HT-29 (cell line): ENCODE results near the gene TRPV6. TPM values are rescaled to one million over a fixed set of nuclear protein-coding genes. Genes with fewer than 3 reads are reported as not detected.
A peak's percentile ranks its signal among the peaks of the same experiment; 100 is the strongest.

Source experiments
- DNase-seq: peaks from one replicate; pipeline ENCODE4 v3.0.0-alpha.2; 2015; ENCODE audit warnings: low spot score
- total RNA-seq: library from RNA; depleted of rRNA; stranded (reverse); fragments of >200 nt; shearing (Covaris generic); gene quantifications from 2 replicates; pipeline ENCODE4 v1.2.3, GENCODE V29; 2014; rRNA removed

TRPV6 gene
- total RNA-seq = 0.55 and 0.56 TPM in 2 replicates

DNA sequence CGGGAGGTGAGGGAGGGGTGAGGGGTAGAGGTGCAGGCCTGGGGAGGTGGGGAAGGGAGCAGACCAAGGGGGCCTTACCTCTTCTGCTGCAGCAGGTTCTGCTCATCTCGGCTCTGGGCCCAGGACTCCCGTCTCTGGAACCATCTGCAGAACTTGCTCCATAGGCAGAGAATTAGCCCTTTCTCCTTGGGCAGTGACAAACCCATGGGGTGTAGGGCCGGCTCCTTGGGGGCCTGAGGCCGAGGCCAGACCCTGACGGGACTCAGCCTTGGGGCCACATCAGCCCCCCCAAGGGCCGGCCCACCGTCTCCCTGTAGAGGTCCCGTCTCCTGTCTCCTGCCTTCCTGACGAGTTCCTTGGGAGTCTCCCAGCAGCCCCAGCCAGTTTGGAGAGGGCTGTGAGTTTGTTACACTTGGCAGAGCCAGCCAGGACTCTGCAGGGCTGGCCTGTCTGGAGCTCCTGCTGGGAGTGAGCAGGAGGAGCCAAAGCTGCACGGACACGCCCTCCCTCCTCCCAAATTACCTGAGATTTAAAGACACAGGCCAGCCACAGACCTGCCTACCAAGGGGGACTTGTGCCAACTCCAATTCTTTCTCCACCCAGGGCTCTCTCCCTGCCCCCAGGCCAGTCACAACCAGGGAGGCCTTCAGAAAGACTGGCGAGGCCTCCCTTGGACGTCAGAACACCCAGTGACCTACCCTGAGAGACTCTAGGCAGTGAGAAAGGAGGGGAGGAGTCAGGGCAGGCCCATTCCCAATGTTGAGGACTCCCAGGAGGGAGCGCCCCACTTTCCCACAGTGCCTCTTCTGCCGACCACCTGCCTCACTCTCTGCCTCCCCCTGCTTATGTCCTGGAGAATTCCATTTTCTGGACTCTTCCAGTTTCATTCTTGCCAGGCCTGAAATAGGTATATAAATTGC lies at the start of gene TRPV6:
TSS of gene TRPV6 (minus strand) at position 435 of the 920 bp plus-strand sequence.
- peak; percentile 66 for DNase-seq

GRCh38 chr7:142934056-142934455 lies 48.5 kb upstream of the TRPV6 start:
- no peak for DNase-seq

DNA sequence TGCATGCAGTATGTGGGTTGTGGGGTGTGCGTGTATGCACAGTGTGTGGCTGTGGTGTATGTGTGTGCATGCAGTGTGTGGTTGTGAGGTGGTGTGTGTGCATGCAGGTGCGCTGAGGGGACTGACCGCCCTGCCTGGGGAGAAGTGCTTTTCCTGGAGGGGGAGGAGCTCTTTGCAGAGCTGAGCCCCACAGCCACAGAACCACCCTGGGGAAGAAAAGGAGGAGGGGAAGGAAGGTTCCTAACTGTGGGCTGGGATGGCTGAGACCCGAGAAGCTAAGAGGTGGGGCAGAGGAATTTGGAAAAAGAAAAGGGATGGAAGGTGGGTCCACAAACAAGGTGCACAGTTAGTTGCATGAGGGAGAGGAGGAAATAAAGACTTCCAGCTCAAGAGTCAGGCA lies 48.1 kb upstream of the TRPV6 start, which contains the start of gene TRPV5:
TSS of gene TRPV5 (minus strand) at position 123 of the 400 bp plus-strand sequence. CDS start 287 bp downstream, outside the sequence.
- DNase-seq = no peak

DNA sequence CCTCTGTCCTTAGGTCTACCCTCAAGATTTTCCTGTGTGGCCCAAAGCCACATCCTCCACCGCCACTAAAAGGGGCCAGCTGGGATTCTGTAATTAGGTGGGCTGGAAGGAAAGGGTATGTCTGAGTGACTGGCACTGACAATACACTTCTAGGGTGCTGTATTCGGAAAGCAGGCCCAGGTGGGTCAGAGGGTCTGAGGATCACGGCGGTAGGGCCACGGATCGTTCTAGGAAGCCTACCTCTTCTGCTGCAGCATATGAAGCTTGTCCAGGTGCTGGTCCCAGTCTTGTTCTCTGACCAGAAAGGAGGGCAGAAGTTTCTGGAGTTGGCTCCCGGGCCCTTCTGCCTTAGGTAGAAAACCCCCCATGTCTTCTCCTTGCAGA lies 47.5 kb upstream of the TRPV6 start:
- no peak for DNase-seq

GRCh38 chr7:142932386-142933091 lies 47.0 kb upstream of the TRPV6 start:
- no peak for DNase-seq

DNA sequence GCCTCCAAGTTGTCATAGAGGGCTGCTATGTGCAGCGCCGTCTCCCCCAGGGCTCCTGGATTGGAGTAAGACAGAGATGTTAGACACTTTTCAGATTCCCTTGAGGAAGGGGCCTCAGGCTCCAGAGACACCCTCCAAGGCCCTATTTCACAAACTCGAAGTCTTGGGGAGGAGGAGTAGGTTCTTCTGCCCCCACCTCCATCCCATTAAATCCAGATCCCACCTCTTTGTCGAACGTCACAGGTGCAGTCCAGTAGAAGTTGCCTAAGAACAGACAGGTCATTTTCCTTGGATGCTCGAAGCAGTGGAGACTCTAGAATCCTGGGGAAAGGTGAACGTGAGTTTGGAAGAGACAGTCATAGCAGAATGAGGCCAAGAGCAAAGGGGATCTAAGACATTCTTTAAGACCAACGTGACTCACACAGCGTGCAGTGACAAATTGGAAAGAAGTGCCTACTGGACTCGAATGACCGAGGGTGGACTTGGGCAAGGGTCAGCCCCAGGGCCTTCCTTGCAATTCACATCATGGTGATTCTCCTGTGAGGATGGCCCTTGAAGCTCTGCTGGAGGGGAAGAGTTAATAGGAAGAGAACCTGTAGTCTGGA lies 44.7 kb upstream of the TRPV6 start:
- DNase-seq = no peak

DNA sequence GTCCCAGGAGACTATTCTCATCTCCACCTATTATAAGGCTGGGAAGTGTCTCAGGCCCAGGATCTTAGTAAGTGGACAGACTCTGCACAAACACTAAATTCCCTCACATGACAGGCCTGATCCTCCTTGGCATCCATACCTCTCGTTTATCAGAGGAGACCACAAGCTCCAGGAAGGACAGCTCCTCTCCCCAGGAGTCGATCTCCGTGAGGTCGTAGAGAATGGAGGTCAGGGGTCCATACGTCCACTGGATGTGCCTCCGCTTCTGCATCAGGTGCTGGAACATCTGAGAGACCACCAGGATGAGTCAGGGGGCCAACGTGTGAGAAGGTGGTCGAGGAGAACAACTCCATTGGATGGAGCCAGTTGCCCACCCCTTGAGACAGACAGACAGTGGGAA lies 42.4 kb upstream of the TRPV6 start:
- DNase-seq = no peak

DNA sequence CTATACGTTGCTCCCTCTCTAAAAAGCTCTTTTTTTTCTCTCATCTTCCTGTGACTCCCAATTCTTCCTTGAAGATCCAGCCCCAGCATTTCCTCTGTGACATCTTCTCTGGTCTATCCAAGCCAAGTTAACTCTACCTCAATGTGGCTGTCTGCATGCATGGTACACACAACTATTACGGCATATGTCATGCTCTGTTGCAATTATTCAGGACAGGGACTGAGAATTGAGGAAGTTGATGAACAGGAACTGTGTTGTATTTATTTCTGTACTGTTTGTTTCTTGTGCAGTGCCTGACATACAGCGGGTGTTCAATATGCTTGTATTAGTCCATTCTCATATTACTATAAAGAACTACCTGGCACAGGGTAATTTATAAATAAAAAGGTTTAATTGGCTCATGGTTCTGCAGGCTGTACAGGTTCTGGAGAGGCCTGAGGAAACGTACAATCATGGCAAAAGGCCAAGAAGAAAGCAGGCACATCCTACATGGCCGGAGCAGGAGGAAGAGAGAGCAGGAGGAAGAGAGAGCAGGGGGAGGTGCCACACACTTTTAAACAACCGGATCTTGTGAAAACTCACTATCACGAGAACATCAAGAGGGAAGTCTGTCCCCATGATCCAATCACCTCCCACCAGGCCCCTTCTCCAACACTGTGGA lies 41.7 kb upstream of the TRPV6 start:
- no peak for DNase-seq

- DNase-seq = no peak
Observed at GRCh38 chr7:142925413-142925812, 39.9 kb upstream of the TRPV6 start.

GRCh38 chr7:142923391-142923790 lies 37.8 kb upstream of the TRPV6 start:
- peak; percentile 72 for DNase-seq

DNA sequence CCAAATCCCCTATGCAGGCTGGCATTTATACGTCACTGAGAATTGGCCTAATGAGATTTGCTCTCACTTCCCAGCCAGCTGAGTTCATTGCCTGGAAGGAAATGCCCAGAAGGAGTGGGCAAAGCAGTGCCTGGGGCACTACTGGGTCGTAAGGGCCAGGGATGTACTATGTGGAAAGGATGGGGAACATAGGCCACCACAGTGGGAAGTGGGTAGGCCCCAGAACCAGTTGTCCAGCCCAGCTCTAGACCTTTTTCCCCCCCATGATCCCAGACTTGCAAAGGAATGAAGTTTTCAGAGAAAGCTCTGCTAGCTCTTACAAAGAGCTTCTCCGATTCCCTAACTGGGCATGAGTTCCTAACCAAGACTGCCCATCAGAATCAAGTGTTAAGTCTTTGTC lies 34.1 kb upstream of the TRPV6 start:
- DNase-seq = no peak

GRCh38 chr7:142918901-142919300 lies 33.4 kb upstream of the TRPV6 start:
- no peak for DNase-seq

- DNase-seq = no peak
Observed at GRCh38 chr7:142917447-142917846, 31.9 kb upstream of the TRPV6 start.

GRCh38 chr7:142916508-142916907 lies 31.0 kb upstream of the TRPV6 start:
- no peak for DNase-seq

DNA sequence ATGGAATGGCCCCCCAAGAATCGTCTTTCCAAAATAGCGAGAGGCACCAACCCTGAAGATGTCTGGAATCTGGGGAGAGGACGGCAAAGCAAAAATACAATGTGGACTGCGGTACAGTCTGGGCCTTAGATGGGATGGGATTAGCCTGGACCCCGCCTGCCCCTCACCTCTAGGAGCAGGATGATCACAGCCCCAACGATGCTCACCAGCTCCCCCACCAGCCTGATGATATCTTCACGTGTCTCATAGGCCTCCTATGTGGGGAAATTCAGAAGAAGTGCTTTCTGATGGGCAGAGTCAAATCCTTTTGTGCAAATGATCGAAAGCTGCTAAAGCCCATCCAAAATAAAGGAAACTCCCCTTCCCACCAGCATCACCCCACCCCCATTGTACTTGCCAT lies 29.8 kb upstream of the TRPV6 start:
- no peak for DNase-seq

- peak; percentile 53 for DNase-seq
Observed at GRCh38 chr7:142914121-142914520, 28.6 kb upstream of the TRPV6 start.

GRCh38 chr7:142913566-142913965 lies 28.0 kb upstream of the TRPV6 start:
- DNase-seq = no peak

GRCh38 chr7:142913051-142913450 lies 27.5 kb upstream of the TRPV6 start:
- DNase-seq = peak; percentile 84

GRCh38 chr7:142910481-142910880 lies 24.9 kb upstream of the TRPV6 start:
- DNase-seq = no peak

- DNase-seq = peak; percentile 86
Observed at GRCh38 chr7:142910031-142910433, 24.5 kb upstream of the TRPV6 start.
